ENCODE data around the gene TRPV3. TPM values are rescaled to one million over a fixed set of nuclear protein-coding genes. Genes with fewer than 3 reads are reported as not detected.

TRPV3 gene
- polyA plus RNA-seq, 1 donor (not counting 4 experiments of a cell fraction or from before 2014, with no cell fraction given): 9.4 TPM

- H3K27me3 ChIP-seq (ENCODE audit: control insufficient read depth, extremely low read depth, insufficient read depth, low read length): no peaks in the 10 kb centered on the region
- H3K9me1 ChIP-seq (ENCODE audit: control insufficient read depth, extremely low read depth, insufficient read depth, low read length): no peaks in the 10 kb centered on the region
- no peaks in the 10 kb centered on the region for H4K20me1 ChIP-seq (ENCODE audit: control insufficient read depth, extremely low read depth, insufficient read depth, low read length)
- FAIRE-seq (peak; percentile 9), DNase-seq (ENCODE audit: low read depth, low spot score) (no peak)
- no peak overlapping the region for H3K27ac ChIP-seq (ENCODE audit: control insufficient read depth, insufficient read depth, low read length)
- H3K79me2 ChIP-seq (ENCODE audit: control insufficient read depth, insufficient read depth, low read length): no peaks in the 10 kb centered on the region
- H2AFZ ChIP-seq (ENCODE audit: control insufficient read depth, low read length): no peak overlapping the region
- no peaks in the 10 kb centered on the region for H3K4me1 ChIP-seq (ENCODE audit: control insufficient read depth, extremely low read depth, insufficient read depth, low read length)
- no peaks in the 10 kb centered on the region for H3K9me3 ChIP-seq (ENCODE audit: control insufficient read depth, low read depth, low read length)
- dilution Hi-C loops (cut with MboI; ENCODE audit: extremely low pct_ligation_motif_present, low sequenced_read_pairs): no loop called here
- TF ChIP-seq CTCF (optimal IDR thresholded peaks at IDR 0.05 in 1 of 3, IDR thresholded peaks at IDR 0.05 in 1 of 3, conservative IDR thresholded peaks at IDR 0.05 in 1 of 3; ENCODE audit: extremely low read depth in 1 of 3, insufficient read depth in 2 of 3, low read length in 3 of 3) (no peak), EZH2 (IDR thresholded peaks at IDR 0.05; ENCODE audit: low read length) (no peak)
- H3K4me2 ChIP-seq (ENCODE audit: control insufficient read depth, extremely low read depth, insufficient read depth, low read depth, low read length): no peak overlapping the region
- no peak overlapping the region for H3K4me3 ChIP-seq (ENCODE audit: control insufficient read depth in 2 of 3, extremely low read depth in 1 of 3, insufficient read depth in 2 of 3, low read depth in 1 of 3, low read length in 3 of 3)
- no peak overlapping the region for H3K9ac ChIP-seq (ENCODE audit: control insufficient read depth, extremely low read depth, insufficient read depth, low read length)
- H3K36me3 ChIP-seq (ENCODE audit: control insufficient read depth in 2 of 2, extremely low read depth in 1 of 2, insufficient read depth in 2 of 2, low read length in 2 of 2): no peaks in the 10 kb centered on the region
Observed at GRCh38 chr17:3501344-3501743, 56.3 kb downstream of the TRPV3 start.

- H3K36me3 ChIP-seq (ENCODE audit: control insufficient read depth in 2 of 2, extremely low read depth in 1 of 2, insufficient read depth in 2 of 2, low read length in 2 of 2): no peaks in the 10 kb centered on the region
- no peak overlapping the region for H3K4me2 ChIP-seq (ENCODE audit: control insufficient read depth, extremely low read depth, insufficient read depth, low read depth, low read length)
- H2AFZ ChIP-seq (ENCODE audit: control insufficient read depth, low read length): no peak overlapping the region
- dilution Hi-C loops (cut with MboI; ENCODE audit: extremely low pct_ligation_motif_present, low sequenced_read_pairs): no loop called here
- no peaks in the 10 kb centered on the region for H3K9me3 ChIP-seq (ENCODE audit: control insufficient read depth, low read depth, low read length)
- H4K20me1 ChIP-seq (ENCODE audit: control insufficient read depth, extremely low read depth, insufficient read depth, low read length): no peaks in the 10 kb centered on the region
- no peak overlapping the region for H3K9ac ChIP-seq (ENCODE audit: control insufficient read depth, extremely low read depth, insufficient read depth, low read length)
- TF ChIP-seq EZH2 (IDR thresholded peaks at IDR 0.05; ENCODE audit: low read length): no peak
- TF ChIP-seq CTCF (optimal IDR thresholded peaks at IDR 0.05 in 1 of 3, IDR thresholded peaks at IDR 0.05 in 1 of 3, conservative IDR thresholded peaks at IDR 0.05 in 1 of 3; ENCODE audit: extremely low read depth in 1 of 3, insufficient read depth in 2 of 3, low read length in 3 of 3): no peak
- H3K27me3 ChIP-seq (ENCODE audit: control insufficient read depth, extremely low read depth, insufficient read depth, low read length): no peaks in the 10 kb centered on the region
- no peak for DNase-seq (ENCODE audit: low read depth, low spot score)
- no peaks in the 10 kb centered on the region for H3K4me1 ChIP-seq (ENCODE audit: control insufficient read depth, extremely low read depth, insufficient read depth, low read length)
- no peaks in the 10 kb centered on the region for H3K79me2 ChIP-seq (ENCODE audit: control insufficient read depth, insufficient read depth, low read length)
- no peak overlapping the region for H3K4me3 ChIP-seq (ENCODE audit: control insufficient read depth in 2 of 3, extremely low read depth in 1 of 3, insufficient read depth in 2 of 3, low read depth in 1 of 3, low read length in 3 of 3)
- H3K27ac ChIP-seq (ENCODE audit: control insufficient read depth, insufficient read depth, low read length): no peak overlapping the region
- no peak for FAIRE-seq
- no peaks in the 10 kb centered on the region for H3K9me1 ChIP-seq (ENCODE audit: control insufficient read depth, extremely low read depth, insufficient read depth, low read length)
Observed at GRCh38 chr17:3497101-3497500, 60.5 kb downstream of the TRPV3 start.

Data from keratinocyte (primary cell).